PC-9 (cell line): Measurements from ENCODE around the gene GLI1.

Experiments used
- CTCF ChIP-seq: fragments of 200-600 bp; sonication (generic); conservative IDR thresholded peaks from 2 replicates; pipeline ENCODE4 v1.6.1; 2017; ENCODE audit warnings: mixed run types, antibody characterized with exemption, mild to moderate bottlenecking, moderate library complexity
- EZH2 ChIP-seq: fragments of 200-600 bp; sonication (generic); IDR thresholded peaks from 2 replicates; pipeline ENCODE4 v1.8.0; 2017; ENCODE audit warnings: antibody characterized with exemption, low read depth

GRCh38 chr12:57476162-57476992 is 16.8 kb downstream of the GLI1 start:
- no peak for TF ChIP-seq CTCF
- no peak for TF ChIP-seq EZH2
